CMK (cell line): ENCODE data around the gene DOCK6.
A peak's percentile ranks its signal among the peaks of the same experiment; 100 is the strongest.

Source experiments
- DNase-seq: peaks from one replicate; pipeline ENCODE4 v3.0.0-alpha.2; 2010; ENCODE audit warnings: low read depth

Gene DOCK6

GRCh38 chr19:11261971-11262839 lies at the start of gene DOCK6:
DOCK6 (minus strand) TSS chr19:11262524; CDS start chr19:11262440, 84 bp downstream.
- no peak for DNase-seq

GRCh38 chr19:11306337-11306736 lies 44.0 kb upstream of the DOCK6 start:
- DNase-seq, result no peak

GRCh38 chr19:11304936-11305335 lies 42.6 kb upstream of the DOCK6 start:
- no peak for DNase-seq

GRCh38 chr19:11300811-11301120 lies 38.4 kb upstream of the DOCK6 start:
- DNase-seq, result no peak

GRCh38 chr19:11299946-11300810 lies 37.9 kb upstream of the DOCK6 start:
- no peak for DNase-seq

- DNase-seq, result no peak
These were observed 33.9 kb upstream of the DOCK6 start for GRCh38 chr19:11296264-11296663.

- no peak for DNase-seq
These were observed 33.4 kb upstream of the DOCK6 start, which contains the start of gene TSPAN16 for GRCh38 chr19:11295665-11296245. TSPAN16 (plus strand) TSS chr19:11296160; CDS start chr19:11296298, 138 bp downstream.

- no peak for DNase-seq
These were observed 32.9 kb upstream of the DOCK6 start for GRCh38 chr19:11295180-11295579.

- peak; percentile 80 for DNase-seq
These were observed 31.4 kb upstream of the DOCK6 start for GRCh38 chr19:11293433-11294389.

GRCh38 chr19:11291991-11292390 lies 29.7 kb upstream of the DOCK6 start:
- no peak for DNase-seq

GRCh38 chr19:11291415-11291814 lies 29.1 kb upstream of the DOCK6 start:
- DNase-seq, result no peak

GRCh38 chr19:11290256-11290655 lies 27.9 kb upstream of the DOCK6 start:
- DNase-seq, result no peak

GRCh38 chr19:11288349-11288748 lies 26.0 kb upstream of the DOCK6 start:
- DNase-seq, result no peak

- DNase-seq, result no peak
These were observed 24.1 kb upstream of the DOCK6 start for GRCh38 chr19:11286312-11286974.

- no peak for DNase-seq
These were observed 22.2 kb upstream of the DOCK6 start for GRCh38 chr19:11284515-11284914.

GRCh38 chr19:11281356-11282049 lies 19.2 kb upstream of the DOCK6 start:
- no peak for DNase-seq

- peak; percentile 61 for DNase-seq
These were observed 17.3 kb upstream of the DOCK6 start for GRCh38 chr19:11279505-11280236.

- no peak for DNase-seq
These were observed 16.3 kb upstream of the DOCK6 start for GRCh38 chr19:11278670-11279069.

- DNase-seq, result no peak
These were observed 12.3 kb upstream of the DOCK6 start for GRCh38 chr19:11274533-11275086.
